Stomach (tissue), 4 donors: ENCODE results near the gene KAZALD1.

Experiments
- POLR2A ChIP-seq, 4 donors: fragments of 450-650 bp; IDR thresholded peaks; one replicate each; pipeline ENCODE4 v1.6.1; 2016; ENCODE audit warnings: antibody characterized with exemption in 4 of 4, control low read depth in 2 of 4, mild to moderate bottlenecking in 1 of 4, moderate library complexity in 1 of 4
- POLR2AphosphoS5 ChIP-seq, 3 donors: sonication (generic); formaldehyde crosslinking; IDR thresholded peaks; one replicate each; pipeline ENCODE4 v1.6.1; 2016; ENCODE audit warnings: antibody characterized with exemption in 3 of 3
- TF ChIP-seq, protein P1 (sequence below), 7 experiments: fragments of 450-650 bp in 4 of 7; fragments of 200-600 bp in 3 of 7; sonication (generic) in 3 of 7; IDR thresholded peaks; one replicate each; pipeline ENCODE4 v1.5.1; 2016 to 2019; ENCODE audit warnings: antibody characterized with exemption in 7 of 7, control low read depth in 2 of 7, mild to moderate bottlenecking in 1 of 7

DNA sequence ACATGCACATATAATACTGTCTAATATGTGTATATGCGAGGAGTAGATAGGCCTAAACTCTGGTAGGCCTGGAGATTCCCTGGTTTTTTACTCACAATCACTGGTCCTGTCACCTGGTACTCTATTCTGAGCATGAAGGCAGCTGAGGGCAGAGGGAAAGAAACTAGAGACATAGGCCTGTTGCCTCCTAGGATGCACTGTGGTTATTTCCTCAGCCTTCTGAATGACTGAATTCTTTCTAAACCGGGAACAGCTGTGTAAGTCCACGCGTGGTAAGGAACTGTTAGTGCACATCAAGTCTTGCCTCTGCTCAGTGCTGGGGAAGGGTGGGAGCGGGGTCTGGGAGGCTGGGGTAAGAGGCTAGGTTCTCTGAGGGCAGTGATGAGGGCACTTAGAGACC lies 7.7 kb downstream of the KAZALD1 start:
- TF ChIP-seq, protein P1, sequence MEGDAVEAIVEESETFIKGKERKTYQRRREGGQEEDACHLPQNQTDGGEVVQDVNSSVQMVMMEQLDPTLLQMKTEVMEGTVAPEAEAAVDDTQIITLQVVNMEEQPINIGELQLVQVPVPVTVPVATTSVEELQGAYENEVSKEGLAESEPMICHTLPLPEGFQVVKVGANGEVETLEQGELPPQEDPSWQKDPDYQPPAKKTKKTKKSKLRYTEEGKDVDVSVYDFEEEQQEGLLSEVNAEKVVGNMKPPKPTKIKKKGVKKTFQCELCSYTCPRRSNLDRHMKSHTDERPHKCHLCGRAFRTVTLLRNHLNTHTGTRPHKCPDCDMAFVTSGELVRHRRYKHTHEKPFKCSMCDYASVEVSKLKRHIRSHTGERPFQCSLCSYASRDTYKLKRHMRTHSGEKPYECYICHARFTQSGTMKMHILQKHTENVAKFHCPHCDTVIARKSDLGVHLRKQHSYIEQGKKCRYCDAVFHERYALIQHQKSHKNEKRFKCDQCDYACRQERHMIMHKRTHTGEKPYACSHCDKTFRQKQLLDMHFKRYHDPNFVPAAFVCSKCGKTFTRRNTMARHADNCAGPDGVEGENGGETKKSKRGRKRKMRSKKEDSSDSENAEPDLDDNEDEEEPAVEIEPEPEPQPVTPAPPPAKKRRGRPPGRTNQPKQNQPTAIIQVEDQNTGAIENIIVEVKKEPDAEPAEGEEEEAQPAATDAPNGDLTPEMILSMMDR (IDR thresholded peaks at IDR 0.05) = no peak
- TF ChIP-seq POLR2A (IDR thresholded peaks at IDR 0.05) (no peak), POLR2AphosphoS5 (IDR thresholded peaks at IDR 0.05) (no peak)
